Measurements from ENCODE around the gene SUGCT.

Gene SUGCT

DNA sequence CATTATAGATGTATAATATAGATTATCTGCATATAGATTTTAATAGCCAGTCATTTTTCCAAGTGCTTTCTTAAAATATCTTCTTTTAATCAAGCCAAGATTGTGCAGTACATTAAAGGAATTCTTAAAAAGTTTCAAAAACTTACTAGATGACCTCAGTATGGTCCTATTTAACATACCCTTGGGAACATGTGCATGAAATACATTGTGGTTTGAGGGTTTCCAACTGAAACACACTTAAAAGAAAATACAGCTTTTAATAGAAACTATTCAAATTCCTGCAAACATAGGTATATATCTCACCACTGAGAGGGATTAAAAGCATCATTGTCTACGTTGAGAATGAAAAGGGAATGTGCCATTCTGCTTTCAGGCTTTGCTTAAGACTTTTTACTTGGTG, 364.9 kb downstream of the SUGCT start:
- no peak overlapping the region for H3K27ac ChIP-seq
- TF ChIP-seq, protein P1, sequence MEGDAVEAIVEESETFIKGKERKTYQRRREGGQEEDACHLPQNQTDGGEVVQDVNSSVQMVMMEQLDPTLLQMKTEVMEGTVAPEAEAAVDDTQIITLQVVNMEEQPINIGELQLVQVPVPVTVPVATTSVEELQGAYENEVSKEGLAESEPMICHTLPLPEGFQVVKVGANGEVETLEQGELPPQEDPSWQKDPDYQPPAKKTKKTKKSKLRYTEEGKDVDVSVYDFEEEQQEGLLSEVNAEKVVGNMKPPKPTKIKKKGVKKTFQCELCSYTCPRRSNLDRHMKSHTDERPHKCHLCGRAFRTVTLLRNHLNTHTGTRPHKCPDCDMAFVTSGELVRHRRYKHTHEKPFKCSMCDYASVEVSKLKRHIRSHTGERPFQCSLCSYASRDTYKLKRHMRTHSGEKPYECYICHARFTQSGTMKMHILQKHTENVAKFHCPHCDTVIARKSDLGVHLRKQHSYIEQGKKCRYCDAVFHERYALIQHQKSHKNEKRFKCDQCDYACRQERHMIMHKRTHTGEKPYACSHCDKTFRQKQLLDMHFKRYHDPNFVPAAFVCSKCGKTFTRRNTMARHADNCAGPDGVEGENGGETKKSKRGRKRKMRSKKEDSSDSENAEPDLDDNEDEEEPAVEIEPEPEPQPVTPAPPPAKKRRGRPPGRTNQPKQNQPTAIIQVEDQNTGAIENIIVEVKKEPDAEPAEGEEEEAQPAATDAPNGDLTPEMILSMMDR (conservative IDR thresholded peaks at IDR 0.05), result no peak

DNA sequence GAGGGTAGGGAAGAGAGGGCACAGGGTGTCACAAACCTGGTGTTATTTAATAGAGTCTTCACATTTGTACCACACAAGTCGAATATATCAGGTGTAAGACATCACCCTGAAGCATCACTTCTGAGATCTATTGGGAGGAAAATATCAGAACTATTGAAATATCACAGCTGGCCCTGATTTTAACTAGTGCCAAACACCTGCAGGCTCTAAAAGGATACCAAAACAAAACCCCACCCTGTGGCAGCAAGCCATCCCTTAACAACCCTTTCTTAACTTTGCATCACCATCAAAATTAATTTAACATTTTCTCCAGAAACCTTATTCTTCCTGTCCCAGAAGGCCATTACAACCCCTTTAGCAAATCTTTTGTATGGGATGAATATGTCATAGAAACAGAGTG, 365.4 kb downstream of the SUGCT start:
- no peak overlapping the region for H3K27ac ChIP-seq
- TF ChIP-seq, protein P1 (conservative IDR thresholded peaks at IDR 0.05), result no peak

DNA sequence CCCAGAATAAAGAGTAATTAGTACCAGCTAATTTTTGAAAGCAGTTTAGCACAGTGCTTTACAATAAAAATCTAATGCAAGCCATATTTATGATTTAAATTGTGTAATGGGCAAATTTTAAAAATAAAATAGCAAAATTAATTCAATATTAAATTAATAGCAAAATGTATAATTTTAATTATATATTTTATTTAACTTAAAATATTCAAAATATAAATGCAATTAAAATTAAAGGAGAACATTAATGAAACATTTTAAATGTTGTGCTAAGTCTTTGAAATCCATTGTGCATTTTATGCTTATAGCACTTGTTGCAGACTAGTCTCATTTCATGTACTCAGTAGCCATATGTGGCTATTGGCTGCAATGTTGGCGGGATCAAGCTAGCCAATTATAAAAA, 367.6 kb downstream of the SUGCT start:
- TF ChIP-seq, protein P1 (conservative IDR thresholded peaks at IDR 0.05), result no peak
- H3K27ac ChIP-seq, result no peak overlapping the region

DNA sequence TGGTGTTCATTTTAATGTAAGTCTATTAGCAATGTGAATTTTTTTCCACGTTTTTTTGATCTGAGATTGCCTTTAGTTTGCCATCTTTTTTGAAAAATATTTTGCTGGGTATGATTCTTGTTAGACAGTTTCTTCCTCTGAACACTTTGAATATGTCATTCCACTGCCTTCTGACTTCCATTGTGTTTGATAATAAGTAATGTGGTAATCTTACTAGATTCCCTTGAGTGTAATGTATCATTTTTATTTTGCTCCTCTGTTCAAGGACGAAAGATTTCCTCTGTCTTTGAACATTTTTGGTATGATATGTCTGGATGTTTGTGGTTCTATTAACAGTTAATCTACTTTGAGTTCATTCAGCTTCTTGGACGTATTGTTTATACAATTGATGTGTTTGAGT, 371.4 kb downstream of the SUGCT start:
- TF ChIP-seq, protein P1 (conservative IDR thresholded peaks at IDR 0.05), result no peak
- H3K27ac ChIP-seq, result no peak overlapping the region

DNA sequence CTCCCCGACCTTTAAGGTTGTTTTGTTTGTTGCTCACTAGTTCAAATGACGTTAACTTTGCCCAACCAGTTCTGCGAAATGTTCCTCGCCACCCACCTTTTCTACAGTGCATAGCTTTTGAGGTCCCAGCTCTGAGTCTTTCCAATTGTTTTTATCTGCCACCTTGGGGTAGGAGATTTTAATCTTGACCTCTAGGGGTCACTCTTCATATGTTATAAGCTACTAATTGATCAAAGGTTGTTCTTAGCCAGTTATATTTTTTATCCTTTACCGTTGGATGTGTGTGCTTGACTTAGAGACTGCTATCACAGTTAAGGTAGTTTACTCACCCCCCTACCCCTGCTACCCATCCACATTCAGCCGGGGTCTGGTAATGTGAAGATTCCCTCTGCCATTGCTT, 372.4 kb downstream of the SUGCT start:
- H3K27ac ChIP-seq, result no peak overlapping the region

DNA sequence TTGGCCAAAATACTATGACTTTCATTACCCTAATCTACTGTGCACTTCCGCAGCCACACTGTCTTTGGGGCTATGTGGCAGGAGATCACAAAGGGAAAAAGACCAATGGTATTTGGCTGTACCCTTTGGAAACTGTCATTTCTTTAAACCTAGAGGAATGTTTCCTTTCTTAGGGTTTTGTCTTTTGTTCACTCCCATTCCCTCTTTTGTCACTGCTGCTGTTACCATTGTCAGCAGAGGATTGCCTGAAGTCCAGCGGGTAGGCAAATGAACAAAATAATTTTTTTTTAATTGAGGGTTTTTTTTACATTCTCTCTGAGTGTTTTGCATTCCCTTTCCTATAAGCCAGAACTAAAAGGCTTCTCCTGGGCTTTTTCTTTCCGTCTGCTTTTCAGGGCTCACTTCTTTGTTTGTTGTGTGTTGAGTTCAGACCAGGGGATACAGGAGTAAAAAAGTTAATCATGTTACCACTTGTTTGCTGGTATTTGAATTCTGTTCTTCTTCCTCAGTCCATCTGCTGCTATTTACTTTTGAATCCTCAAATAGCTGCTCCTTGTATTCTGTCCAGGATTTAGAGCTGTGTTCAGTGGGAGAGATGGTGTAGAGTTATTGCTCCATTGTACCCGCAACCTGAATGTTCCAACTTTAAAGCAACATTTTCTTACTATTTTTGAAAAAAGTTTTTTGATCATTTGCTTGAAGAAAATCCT, 374.6 kb downstream of the SUGCT start:
- no peak overlapping the region for H3K27ac ChIP-seq
- TF ChIP-seq, protein P1 (conservative IDR thresholded peaks at IDR 0.05), result no peak

More for the DNA sequence above, 372.4 kb downstream of the SUGCT start:
- TF ChIP-seq, protein P1 (conservative IDR thresholded peaks at IDR 0.05), result no peak; the same call in none of the 2 replicates

DNA sequence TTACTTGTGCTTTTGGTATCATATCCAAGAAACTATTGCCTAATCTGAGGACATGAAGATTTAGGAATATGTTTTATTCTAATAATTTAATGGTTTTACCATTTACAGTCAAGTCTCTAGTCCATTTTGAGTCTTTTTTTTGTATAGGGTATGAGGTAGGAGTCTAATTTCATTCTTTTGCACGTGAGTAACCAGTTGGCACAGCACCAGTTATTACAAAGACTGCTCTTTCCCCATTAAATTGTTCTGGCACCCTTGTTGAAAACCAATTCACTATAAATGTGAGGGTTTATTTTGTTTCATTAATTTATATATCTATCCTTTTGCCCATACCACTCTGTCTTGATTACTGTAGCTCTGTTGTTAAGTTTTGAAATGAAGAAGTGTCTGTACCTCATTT, 381.6 kb downstream of the SUGCT start:
- TF ChIP-seq, protein P1 (conservative IDR thresholded peaks at IDR 0.05), result no peak
- no peak overlapping the region for H3K27ac ChIP-seq
